ENCODE results near the gene NRIP2.

Gene NRIP2

DNA sequence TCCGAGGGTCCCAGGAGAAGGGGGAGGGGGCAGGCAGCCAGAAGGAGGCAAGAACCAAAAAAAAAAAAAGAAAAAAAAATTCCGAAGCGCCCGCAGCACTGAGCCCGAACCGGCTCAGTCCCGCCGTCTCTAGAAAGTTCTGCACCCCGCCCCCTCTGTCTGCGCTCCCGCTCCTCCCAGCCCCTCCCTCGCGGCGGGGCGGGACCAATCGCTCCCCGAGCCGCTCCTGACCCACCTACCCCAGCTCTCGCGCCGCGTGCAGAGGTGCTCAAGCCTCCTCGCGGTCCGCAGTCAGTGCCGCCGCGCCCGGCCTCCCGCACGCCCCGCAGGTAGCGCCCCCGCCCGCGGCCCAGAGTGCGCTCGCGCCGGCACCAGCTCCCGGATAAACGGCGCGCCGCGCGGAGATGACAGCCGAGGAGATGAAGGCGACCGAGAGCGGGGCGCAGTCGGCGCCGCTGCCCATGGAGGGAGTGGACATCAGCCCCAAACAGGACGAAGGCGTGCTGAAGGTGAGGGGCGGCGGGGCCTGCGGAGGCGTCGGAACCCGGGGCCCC lies 40.0 kb downstream of the NRIP2 start, which contains the start of gene FKBP4:
Gene FKBP4, plus strand, starts transcription at position 235 of the 554 bp plus-strand sequence. Its CDS starts 170 bp downstream, at position 405.
- Histone ChIP-seq H3K9me2 (replicated peaks; ENCODE audit: control insufficient read depth, low read length) (no peaks in the 10 kb centered on the region), H4K20me1 (ENCODE audit: control insufficient read depth, insufficient read depth, low read depth, low read length) (peaks cover 31% of the 10 kb centered on the region), H3K27ac (ENCODE audit: low read depth, low read length) (no peak within 1 kb of the TSS), H3K9me3 (ENCODE audit: control insufficient read depth, insufficient read depth, low read length) (no peaks in the 10 kb centered on the region), H3K36me3 (ENCODE audit: control insufficient read depth, low read length) (peaks cover 41% of the 10 kb centered on the region), H3K79me2 (ENCODE audit: control insufficient read depth, low read length) (peaks cover 50% of the 10 kb centered on the region), H3K27me3 (ENCODE audit: control insufficient read depth, low read length) (no peaks in the 10 kb centered on the region), H3K4me3 (ENCODE audit: low read length) (peak within 1 kb of the TSS; percentile 95), H3F3A (ENCODE audit: control insufficient read depth, insufficient read depth) (no peaks in the 10 kb centered on the region; the same call in 1 of the 2 replicates), H3K4me1 (ENCODE audit: control insufficient read depth, low read length) (peaks cover 22% of the 10 kb centered on the region), H3K4me2 (ENCODE audit: low read length) (peak within 1 kb of the TSS; percentile 93)
- TF ChIP-seq EZH2phosphoT487 (IDR thresholded peaks at IDR 0.05; ENCODE audit: borderline replicate concordance, low read length) = no peak
- TF ChIP-seq, protein P1, sequence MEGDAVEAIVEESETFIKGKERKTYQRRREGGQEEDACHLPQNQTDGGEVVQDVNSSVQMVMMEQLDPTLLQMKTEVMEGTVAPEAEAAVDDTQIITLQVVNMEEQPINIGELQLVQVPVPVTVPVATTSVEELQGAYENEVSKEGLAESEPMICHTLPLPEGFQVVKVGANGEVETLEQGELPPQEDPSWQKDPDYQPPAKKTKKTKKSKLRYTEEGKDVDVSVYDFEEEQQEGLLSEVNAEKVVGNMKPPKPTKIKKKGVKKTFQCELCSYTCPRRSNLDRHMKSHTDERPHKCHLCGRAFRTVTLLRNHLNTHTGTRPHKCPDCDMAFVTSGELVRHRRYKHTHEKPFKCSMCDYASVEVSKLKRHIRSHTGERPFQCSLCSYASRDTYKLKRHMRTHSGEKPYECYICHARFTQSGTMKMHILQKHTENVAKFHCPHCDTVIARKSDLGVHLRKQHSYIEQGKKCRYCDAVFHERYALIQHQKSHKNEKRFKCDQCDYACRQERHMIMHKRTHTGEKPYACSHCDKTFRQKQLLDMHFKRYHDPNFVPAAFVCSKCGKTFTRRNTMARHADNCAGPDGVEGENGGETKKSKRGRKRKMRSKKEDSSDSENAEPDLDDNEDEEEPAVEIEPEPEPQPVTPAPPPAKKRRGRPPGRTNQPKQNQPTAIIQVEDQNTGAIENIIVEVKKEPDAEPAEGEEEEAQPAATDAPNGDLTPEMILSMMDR (IDR thresholded peaks at IDR 0.05; ENCODE audit: low read depth, low read length, poor library complexity, severe bottlenecking) = no peak

DNA sequence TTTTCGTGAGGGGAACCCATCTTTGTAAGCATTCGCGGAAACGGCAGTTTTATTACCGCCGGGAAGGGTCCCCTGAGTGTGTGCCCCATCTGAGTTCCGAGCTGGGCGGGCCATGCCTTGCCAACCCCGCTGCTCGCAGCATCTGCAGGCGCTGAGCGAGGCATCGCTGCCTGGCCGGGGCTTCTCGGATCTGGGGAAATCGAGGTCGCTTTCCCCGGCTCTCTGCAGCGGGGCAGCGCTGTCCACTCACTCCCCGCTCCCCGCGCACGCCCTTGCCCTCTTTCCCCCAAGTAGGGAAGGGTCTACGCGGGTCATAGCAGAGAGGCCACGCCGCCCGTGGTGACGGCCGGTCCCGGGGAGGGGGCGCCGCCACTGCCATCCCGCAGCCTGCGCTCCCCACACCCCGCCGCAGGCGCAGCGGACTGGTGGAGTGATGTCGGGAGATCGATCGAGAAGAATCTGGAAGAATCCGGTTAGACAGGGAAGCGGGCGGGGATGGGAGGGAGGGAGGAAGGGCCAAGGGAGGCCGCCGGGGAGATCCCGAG lies 40.6 kb downstream of the NRIP2 start:
- Histone ChIP-seq H3K79me2 (ENCODE audit: control insufficient read depth, low read length) (peaks cover 44% of the 10 kb centered on the region), H3F3A (ENCODE audit: control insufficient read depth, insufficient read depth) (no peaks in the 10 kb centered on the region; the same call in 1 of the 2 replicates), H3K27ac (ENCODE audit: low read depth, low read length) (no peak overlapping the region), H3K27me3 (ENCODE audit: control insufficient read depth, low read length) (no peaks in the 10 kb centered on the region), H3K36me3 (ENCODE audit: control insufficient read depth, low read length) (peaks cover 35% of the 10 kb centered on the region), H3K9me3 (ENCODE audit: control insufficient read depth, insufficient read depth, low read length) (no peaks in the 10 kb centered on the region), H3K4me2 (ENCODE audit: low read length) (peak overlapping the region; percentile 85), H3K9me2 (replicated peaks; ENCODE audit: control insufficient read depth, low read length) (no peaks in the 10 kb centered on the region), H3K4me1 (ENCODE audit: control insufficient read depth, low read length) (peaks cover 22% of the 10 kb centered on the region), H3K4me3 (ENCODE audit: low read length) (peak overlapping the region; percentile 95), H4K20me1 (ENCODE audit: control insufficient read depth, insufficient read depth, low read depth, low read length) (peaks cover 28% of the 10 kb centered on the region)
- TF ChIP-seq EZH2phosphoT487 (IDR thresholded peaks at IDR 0.05; ENCODE audit: borderline replicate concordance, low read length) = no peak
- TF ChIP-seq, protein P1 (IDR thresholded peaks at IDR 0.05; ENCODE audit: low read depth, low read length, poor library complexity, severe bottlenecking) = no peak

DNA sequence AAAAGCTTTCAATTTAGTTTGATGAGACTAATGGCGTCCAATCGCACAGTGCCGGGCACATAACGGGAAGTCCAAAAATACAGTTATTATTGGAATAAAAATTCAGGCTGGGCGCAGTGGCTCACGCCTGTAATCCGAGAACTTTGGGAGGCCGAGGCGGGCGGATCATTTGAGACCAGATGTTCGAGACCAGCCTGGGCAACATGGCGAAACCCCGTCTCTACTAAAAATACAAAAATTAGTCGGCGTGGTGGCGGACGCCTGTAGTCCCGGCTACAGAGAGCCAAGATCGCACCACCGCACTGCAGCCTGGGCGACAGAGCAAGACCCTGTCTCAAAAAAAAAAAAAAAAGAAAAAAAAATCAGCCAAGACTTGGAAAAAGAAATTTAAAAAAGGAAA lies 41.3 kb downstream of the NRIP2 start:
- H3K4me1 ChIP-seq (ENCODE audit: control insufficient read depth, low read length) = peaks cover 22% of the 10 kb centered on the region
- no peaks in the 10 kb centered on the region for H3K9me2 ChIP-seq (replicated peaks; ENCODE audit: control insufficient read depth, low read length)
- H3K4me3 ChIP-seq (ENCODE audit: low read length) = peak overlapping the region; percentile 95
- peaks cover 28% of the 10 kb centered on the region for H3K36me3 ChIP-seq (ENCODE audit: control insufficient read depth, low read length)
- H3K27ac ChIP-seq (ENCODE audit: low read depth, low read length) = no peak overlapping the region
- peak overlapping the region; percentile 85 for H3K4me2 ChIP-seq (ENCODE audit: low read length)
- H3K79me2 ChIP-seq (ENCODE audit: control insufficient read depth, low read length) = peaks cover 37% of the 10 kb centered on the region
- TF ChIP-seq, protein P1 (IDR thresholded peaks at IDR 0.05; ENCODE audit: low read depth, low read length, poor library complexity, severe bottlenecking) = no peak
- no peak for TF ChIP-seq EZH2phosphoT487 (IDR thresholded peaks at IDR 0.05; ENCODE audit: borderline replicate concordance, low read length)
- H4K20me1 ChIP-seq (ENCODE audit: control insufficient read depth, insufficient read depth, low read depth, low read length) = peaks cover 27% of the 10 kb centered on the region
- no peaks in the 10 kb centered on the region; the same call in 1 of the 2 replicates for H3F3A ChIP-seq (ENCODE audit: control insufficient read depth, insufficient read depth)
- no peaks in the 10 kb centered on the region for H3K9me3 ChIP-seq (ENCODE audit: control insufficient read depth, insufficient read depth, low read length)
- no peaks in the 10 kb centered on the region for H3K27me3 ChIP-seq (ENCODE audit: control insufficient read depth, low read length)
